ENCODE data around the gene SLX9.
"Not testable (repeated sequence)": the region's sequence is repeated elsewhere in the genome, so short reads cannot be mapped to it uniquely, and the experiment has no call there.

The SLX9 gene

DNA sequence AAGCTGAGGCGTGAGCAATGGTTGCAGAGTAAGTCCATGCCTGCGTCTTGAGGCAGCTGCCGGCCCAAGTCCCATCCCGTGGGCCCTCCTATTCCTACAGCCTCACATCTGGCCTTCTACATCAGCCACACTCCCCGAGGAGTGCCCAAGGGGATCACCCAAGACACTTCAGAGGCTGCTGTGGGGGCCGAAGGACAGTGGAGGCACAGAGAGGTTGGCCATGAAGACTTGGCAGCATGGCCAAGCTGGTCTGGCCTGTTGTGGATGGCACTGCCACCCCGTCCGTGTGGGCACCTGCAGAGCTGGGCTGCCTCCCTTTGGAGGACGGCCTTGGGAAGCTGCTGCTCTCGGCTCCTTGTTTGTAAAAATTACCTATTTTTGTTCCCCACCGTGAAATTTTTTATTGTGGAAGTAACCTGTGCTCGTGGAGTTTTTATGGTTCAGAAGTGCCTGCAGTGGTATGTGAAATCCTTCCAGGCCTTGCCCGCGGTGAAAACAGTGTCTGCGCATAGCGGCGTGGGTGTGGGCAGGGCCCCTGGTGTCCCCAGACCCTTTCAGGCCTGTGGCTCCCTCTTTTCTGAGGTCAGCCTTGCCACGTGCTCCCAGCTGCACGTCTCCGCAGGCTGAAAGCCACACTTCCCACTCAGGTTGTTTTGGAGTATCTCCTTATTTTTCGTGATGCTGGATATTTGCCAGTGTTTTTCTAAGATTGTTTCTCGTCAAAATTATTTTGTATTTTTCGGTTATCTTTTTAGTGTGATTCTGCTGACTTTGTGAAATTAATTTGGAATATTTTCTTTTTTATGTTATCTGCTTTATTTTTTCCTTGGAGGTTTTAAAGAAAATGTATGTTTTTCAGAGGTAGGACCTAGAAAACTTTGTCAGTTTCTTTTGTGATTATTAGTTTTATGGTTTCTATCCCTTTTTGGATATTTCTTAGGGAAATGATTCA is 20.6 kb downstream of the SLX9 start:
- DNase-seq (ENCODE audit: low spot score): no peak

DNA sequence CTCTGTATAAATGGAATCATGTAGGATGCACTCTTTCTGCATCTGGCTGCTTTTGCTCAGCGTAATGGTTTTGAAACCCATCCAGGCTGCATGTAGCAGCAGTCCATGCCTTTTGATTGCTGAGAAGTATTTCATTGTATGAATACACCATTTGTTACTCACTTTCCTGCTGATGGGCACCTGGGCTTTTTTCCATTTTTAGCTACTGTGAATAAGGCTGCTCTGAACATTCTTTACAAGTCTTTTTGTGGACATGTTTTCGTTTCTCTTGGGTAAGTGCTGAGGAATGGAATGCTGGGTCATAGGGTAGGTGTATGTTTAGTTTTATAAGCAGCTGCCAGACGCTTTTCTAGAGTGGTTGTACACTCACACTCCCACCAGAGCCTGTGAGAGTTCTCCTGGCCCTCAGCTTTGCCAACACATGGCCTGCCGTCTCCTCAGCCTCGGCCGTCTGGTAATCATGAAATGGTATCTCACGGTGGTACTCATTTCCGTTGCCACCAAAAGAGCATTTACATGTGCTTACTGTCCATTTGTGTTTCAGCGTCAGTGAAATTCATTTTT is 22.7 kb downstream of the SLX9 start:
- no peak for DNase-seq (ENCODE audit: low spot score)

DNA sequence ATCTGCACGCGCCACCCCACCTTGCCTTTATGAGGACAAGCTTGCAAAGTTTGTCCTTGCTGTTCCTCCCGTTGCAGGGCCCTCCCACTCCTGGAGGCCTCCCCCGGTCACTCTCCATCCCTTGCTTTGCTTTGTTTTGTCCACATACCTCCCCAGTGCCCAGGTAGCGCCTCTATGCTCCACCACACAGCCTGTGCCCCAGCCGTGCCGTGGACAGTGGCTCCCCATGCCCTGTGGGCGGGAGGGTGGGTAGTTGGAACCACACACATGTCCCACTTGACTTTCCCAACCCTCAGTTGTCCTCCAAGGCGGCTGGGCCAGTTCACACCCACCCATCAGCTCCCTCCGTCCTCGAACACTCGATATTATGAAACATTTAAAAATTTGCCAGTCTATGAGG is 24.6 kb downstream of the SLX9 start:
- no peak for DNase-seq (ENCODE audit: low spot score)

DNA sequence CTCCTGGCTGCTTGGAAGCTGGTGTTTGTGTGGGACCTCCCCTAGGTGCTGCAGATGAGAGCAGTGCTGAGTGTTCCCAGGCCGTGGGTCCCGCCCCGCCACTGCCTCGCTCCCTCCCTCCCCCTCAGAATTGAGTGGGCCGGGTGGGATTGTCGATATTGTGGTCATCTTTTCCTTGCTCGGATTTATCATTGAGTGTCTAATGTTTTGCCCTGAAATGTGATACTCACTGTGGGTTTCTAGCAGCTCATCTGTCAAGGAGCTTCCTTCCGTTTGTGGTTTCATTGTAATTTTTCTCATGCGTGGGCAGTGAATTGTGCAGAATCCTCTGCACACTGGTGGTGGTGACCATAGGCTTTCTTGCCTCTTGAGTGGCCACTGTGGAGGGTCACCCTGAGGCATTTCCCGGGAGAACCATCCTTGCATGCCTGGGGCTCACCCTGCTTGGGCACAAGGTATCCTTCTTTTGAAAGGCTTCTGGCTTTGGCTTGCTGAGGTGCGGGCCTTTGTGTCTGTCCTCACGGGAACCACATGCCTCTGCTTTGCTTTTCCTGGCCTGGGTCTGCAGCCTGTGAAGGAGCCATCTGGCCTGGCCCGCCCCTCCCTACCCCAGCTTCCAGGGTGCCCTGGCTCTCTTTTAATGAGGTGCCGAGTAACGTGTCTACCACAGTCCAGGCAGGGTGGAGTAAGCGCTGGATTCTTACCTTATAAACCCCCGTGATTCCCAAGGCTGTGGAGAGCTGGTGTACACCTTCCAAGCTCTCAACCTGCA is 25.6 kb downstream of the SLX9 start:
- DNase-seq (ENCODE audit: low spot score): no peak

DNA sequence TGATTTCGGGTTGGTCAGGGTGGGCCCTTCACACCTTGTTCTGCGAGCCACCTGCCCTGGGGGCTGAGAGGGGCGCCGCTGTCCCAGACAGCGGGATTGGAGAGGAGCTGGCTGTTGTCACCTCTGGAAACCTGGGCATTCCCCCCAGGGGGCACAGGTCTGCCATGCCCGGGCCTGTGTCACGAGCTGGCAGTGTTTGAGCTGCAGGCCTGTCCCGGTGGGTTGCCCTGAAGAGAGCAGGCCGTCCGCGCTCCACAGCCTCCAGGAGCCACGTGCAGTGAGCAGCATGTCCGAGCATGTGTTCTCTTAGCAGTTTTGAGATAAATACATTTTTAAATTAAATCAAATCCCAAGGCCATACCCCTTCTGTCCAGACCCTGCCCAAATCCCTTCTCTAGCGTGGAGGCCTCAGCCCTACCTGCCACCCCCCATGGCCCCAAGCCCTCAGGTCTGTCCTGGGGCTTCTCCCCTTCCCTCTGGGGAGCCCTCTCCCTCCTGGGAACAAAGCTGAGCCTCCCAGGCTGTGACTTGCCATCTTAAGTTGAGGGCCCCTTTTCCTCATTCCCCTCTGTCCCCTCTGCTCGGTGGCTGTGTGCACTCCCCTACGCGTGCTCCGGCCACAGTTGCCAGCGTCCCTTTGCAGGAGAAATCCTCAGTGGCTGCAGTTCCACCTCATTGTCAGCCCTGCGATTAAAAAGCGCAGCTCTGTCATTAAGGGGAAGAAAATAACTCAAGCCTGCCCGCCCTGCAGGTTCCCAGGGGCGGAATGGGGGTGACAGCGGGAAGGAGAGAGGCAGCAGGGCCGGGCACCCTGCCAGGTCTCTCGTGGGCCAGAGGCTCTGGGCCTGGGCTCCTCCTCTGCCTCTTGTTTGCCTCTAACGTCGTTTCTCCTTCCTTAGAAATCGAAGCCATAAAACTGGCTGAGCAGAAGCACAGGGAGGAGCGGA is 26.6 kb downstream of the SLX9 start:
- peak; percentile 32 for DNase-seq (ENCODE audit: low spot score)

DNA sequence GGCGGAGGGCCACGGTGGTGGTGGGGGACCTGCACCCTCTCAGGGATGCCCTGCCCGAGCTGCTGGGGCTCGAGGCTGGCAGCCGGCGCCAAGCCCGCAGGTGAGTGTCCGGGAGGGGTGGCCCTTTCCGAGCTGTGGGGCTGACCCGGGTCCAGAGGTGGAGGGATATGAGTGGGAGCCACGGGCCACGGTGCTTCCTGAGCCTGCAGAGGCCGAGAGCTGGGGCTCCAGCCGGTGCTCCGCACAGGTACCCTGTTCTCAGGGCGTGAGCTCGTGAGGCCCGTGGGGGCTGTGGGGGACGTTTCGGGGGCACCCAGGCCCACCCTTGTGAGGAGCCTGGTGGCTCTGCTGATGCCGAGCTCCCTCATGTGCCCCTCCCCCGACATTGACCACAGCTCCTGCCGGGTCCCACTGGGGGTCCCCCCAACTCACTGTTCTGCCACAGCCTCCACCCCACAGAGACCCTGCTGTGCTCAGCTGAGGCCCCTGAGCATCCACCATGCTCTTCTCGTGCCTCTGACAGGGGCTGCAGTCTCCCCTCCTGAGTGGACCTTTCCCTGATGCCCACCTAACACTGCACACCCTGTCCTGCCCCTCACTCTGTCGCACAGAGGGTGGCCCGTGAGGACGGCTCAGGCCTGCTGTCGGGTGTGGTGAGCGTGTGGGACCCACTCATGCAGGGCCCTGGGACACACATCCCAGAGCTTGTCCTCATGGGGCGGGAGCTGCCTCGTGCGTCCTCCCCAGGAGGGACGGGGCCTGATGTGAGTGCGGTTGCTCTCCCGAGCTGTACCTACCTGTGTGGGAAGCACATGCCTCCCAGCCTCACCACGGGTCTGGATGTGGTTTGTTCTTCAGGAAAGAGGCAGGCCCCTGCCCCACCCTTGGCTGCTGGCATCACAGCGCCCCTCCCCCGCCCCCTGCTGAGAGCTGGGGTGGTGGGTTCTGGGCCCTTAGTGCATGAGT is 27.5 kb downstream of the SLX9 start:
- DNase-seq (ENCODE audit: low spot score): no peak

DNA sequence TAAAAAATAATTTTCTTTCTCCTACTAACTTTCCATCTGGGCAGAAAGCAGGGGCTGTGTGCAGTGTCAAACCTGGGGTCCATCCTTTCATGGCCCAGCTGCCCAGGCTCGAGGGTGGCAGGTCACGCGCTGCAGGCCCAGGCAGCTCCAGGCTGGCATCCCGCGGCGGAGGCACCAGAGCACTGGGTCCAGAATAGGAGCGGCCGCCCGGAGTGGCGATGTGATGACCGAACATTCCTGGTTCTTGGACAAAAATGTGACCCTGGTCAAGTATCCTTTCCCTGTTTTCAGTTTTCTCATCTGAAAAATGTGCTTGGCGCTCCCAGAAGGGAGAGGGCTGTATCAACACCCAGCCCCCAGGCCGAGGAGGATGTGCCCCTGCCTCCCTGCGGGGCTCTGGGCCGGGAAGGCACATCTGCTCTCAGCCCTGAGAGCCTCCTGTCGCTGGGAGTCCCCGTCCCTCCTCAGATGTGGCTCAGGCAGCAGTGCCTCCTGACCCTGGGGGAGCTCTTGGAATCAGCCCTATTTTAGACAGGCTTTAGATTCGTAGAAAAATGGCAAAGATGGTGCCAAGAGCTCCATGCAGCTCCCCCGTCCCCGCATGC is 29.3 kb downstream of the SLX9 start:
- DNase-seq (ENCODE audit: low spot score): no peak

DNA sequence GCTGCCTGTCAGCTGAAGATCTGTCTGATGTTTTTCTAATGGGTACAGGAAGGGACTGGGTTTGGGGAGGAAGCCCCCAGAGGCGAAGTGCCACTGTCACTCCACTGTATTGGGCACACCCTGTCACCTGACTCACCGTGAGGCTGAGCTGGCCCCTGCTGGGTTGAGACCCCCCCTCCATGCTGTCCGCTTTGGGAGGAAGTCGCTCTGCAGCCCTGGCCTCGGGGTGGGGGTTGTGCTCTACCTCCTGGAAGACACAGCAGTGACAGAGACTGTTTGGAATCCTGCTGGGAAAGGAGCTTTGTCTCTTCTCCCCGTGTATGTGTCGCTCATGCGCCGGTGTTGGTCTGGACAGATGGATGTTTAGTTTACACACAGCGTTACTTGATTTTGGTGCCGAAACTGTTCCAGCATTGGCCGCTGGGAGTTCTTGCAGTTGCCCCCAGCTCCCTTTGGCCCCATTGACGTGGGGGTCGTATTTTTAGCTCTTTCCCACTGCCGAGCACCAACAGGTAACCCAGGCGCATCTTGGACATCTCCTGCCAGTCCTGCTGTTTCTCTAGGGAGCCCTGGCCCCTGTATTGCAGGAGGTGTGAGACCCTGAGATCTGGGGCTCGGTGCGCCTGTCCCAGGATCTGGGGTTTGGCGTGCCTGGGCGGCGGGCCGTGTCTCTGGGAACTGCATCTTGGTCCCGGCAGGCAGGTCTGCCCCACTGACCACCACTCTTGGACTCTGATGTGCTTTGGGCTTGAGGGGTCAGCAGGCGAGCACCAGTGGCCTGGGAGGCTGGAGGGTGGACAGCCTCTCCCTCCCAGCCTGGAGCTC is 30.3 kb downstream of the SLX9 start:
- no peak for DNase-seq (ENCODE audit: low spot score)

DNA sequence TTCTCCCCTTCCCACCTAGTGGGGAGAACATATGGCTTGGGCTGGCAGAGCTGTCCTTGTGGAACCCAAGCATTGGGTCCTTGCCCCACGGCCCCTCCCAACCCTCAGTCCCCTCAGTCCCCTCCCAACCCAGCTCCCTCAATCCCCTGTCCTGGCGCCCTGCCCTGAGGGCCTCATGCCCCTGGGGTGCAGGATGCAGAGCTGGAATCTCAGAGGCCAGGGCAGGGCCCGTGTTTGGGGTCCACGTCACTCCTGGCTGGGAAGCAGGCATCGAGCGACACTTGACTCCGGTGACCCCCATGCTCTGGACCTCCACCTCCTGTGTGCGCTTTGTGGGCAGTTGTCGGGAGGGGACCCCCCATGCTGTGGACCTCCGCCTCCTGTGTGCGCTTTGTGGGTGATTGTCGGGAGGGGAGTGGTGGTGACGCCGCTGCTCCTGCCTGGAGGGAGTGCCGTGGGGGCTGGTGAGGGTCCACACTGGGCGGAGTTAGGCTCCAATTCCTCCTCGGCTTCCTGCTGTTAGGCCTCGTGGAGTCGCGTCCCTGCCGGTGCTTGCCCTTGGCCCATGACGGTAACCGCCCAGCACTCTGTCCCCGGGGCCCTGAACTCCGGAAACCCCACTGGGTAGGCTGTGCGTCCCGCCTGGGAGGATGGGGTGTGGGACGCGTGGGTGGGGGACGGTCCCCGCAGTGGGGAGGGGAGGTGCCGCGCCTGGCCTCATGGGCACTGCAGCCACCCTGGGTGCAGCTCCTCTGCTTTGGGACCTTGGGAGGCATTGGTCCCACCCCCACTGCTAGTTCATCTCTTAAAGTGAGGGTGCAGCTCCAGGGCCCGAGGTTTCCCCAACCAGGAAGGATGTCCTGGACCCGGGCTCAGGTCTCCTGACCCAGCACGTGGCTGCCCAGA is 31.2 kb downstream of the SLX9 start:
- DNase-seq (ENCODE audit: low spot score): no peak

DNA sequence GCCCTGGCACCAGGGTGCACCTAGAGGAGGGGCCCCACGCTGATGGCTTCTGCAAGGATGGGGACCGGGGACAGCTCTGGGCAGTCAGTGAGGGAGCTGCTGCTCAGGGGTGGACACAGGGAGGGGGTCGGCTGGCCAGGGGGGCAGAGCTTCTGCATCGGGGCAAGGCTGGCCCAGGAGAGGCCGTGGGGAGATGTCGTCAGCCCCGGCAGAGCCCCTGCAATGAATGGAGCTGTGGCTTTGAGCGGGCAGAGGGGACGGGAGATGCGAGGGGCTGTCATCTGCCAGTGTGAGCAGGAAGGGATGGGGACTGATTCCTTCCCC is 31.8 kb downstream of the SLX9 start:
- no peak for DNase-seq (ENCODE audit: low spot score)

DNA sequence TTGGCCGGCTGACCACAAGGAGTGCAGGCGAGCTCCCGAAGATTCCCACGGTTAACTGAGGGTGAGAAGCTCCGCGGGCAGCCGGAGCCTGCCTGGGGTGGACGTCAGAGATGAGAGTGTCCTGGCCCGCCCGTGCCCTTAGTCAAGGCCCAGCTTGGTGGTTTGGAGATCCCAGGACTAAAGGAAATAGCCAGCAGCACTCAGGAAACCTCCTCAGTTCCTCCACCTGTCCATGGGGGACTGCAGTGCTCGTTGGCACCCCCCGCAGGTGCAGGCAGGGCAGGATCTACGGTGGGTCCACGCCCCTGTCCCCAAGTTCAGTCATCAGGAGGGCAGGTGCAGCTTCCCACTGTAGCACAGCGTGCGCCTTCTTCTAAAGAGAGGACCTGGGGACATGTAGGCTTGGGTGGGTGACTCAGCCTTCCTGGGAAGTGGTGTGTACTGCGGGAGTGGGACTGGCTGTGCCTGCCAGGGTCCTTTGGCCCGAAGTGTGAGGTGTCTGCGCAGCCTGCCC is 32.5 kb downstream of the SLX9 start:
- DNase-seq (ENCODE audit: low spot score): no peak

DNA sequence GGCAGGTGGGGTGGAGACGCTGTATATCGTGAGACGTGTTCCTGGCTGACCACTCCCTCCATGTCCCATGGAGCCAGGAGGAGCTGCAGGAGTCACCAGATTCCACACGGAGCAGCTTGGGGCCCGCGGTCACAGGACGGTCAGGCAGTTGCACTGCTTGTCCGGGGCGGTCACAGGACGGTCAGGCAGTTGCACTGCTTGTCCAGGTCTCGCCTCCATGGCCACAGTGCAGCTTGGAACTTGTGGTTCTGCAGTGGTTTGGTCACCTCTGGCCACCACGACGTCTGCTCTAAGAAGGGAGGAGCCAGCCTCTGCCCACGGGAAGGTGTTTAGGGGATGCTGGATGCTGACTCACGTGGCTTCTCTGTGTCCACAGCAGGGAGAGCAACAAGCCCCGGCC is 33.0 kb downstream of the SLX9 start:
- no peak for DNase-seq (ENCODE audit: low spot score)

DNA sequence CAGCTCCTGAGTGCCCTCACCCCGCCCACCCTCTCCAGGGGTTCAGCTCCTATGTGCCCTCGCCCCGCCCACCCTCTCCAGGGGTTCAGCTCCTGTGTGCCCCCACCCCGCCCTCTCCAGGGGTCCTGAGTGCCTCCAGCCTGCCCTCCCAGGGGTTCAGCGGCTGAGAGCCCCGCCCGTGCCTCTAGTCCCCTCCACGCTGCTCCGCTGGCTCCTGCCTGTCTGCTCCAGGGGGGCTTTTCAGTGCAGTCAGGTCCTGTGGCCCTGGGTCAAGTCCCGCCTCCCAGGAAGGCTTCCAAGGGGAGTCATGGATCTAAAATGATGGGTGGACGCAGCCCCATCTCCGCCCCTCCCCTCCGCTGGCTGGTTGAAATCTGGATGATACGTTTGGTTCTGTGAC is 33.8 kb downstream of the SLX9 start:
- DNase-seq (ENCODE audit: low spot score): no peak

DNA sequence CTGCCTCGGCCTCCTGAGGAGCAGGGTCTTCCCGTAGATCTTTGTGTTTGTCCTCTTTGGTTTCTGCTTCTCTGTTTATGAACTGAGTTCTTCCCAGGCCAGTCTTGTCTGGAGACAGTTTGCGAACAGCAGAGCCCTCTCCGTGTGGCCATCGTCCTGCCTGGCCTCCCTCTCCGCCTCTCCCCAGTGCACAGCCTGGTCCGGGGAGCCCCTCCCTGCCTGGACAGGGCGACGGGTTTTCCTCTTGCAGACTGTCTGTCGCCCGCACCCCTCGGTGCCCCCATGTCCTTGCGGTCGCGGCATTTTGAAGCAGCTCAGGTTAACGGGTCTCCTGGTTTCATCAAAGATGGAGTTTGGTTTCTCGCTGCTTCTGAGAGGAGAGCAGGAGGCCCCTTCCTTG is 34.8 kb downstream of the SLX9 start:
- no peak for DNase-seq (ENCODE audit: low spot score)

DNA sequence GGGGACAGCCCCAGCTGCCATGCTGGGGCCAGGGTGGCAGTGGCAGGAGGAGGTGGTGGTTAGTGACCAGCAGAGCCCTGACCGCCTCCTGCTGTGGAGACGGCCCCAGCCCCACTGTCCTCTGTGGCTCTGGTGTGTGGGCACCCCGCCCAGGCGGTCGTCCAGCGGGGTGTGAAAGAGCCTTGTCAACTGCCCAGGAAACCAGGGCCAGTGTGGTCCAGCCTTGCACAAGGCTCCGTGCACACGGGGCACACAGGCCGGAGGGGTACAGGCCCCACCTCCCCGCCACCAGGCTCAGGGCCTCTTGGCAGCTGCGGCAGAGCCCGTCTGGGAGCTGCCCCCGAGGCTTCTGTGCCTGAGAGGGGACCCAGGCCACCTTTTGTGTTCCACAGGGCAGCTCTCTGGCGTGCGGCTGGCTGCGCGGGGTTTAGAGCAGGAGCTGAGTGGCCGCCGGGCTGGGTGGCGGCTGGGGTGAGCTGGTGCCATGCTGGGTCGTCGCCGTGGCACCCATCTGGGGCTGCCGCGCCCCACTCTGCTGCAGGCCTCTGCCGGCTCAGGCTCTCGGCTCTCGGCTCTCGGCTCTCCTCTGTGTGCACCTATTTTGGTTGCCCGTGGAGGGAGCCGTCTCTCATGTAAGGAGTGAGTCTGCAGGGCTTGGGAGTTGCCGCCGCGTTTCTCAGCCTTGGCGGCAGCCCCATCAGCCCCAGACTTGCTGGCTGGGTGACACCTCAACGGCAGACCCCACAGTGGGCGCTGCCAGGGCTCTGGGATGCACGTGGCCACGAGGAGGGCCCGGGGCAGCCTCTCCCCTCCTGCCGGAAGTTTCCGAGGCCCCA is 36.1 kb downstream of the SLX9 start:
- DNase-seq (ENCODE audit: low spot score): no peak

DNA sequence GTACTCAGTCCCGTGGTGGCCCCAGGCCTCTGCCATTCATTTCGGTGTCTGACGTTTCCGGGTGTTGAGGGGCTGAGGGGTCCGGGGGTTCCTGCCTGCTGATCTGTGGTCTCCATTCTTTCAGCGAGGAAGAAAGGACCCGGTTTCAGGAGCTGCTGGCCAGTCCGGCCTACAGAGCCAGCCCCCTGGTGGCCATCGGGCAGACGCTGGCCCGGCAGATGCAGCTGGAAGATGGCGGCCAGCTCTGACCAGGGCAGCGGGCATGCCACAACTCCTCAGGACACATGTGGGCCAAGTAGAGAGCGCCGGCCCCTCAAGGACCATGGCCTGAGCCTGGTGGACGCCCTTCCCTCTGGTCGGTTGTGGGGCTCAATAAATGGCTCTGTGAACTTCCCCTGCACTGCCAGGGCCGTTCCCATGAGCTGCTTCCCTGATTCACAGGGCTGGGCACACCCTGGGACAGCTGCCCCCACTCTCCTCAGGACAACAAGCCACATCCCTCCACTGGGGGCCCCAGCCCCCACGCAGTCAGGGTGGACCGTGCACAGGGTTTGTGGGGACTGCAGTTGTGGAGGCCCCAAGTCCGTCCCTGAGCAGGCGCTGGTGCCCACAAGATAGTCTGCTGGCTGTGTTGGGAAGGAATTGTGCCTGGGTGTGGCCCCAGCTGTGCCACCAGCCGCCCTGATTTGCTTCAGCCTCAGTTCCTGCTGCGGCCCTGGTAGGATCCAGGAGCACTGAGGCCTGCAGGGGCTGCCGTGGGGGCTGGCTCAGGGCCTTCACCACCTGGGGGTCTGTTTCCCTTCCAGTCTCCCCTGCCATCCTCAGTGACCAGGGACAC is 36.9 kb downstream of the SLX9 start:
- DNase-seq (ENCODE audit: low spot score): not testable (repeated sequence)

All from putamen (tissue), 1 donor.